GM13977 (cell line): ENCODE measurements around the gene CAMK1G.

Experiments used
- DNase-seq: peaks from one replicate; pipeline ENCODE4 v3.0.0; 2012; ENCODE audit warnings: low spot score
- CTCF ChIP-seq: IDR thresholded peaks from 2 replicates; pipeline ENCODE4 v1.5.1; 2012; ENCODE audit warnings: mild to moderate bottlenecking, control low read depth; ENCODE audit not compliant: insufficient read depth; ENCODE audit errors: extremely low read depth, missing control alignments
- in situ Hi-C: fragments of 300-500 bp; cut with MboI; formaldehyde crosslinking; loops from one replicate; pipeline ENCODE4 v1.12.0; 2022; ENCODE audit warnings: low sequenced_read_pairs, low pct_unique_long_range_greater_than_20kb, mixed read lengths, inconsistent platforms; ENCODE audit not compliant: unreplicated experiment

Gene CAMK1G

GRCh38 chr1:209583408-209583807, at the start of gene CAMK1G:
CAMK1G (plus strand) TSS chr1:209583714; CDS start chr1:209594984, 11,270 bp downstream.
- no peak for TF ChIP-seq CTCF
- in situ Hi-C loops, result no loop called here
- DNase-seq, result no peak

- in situ Hi-C loops, result no loop called here
- DNase-seq, result no peak
- TF ChIP-seq CTCF, result no peak
Measured at GRCh38 chr1:209534496-209535250, 48.8 kb upstream of the CAMK1G start.

GRCh38 chr1:209536843-209537242, 46.7 kb upstream of the CAMK1G start:
- DNase-seq, result no peak
- in situ Hi-C loops, result no loop called here
- TF ChIP-seq CTCF, result no peak

- TF ChIP-seq CTCF, result no peak
- in situ Hi-C loops, result no loop called here
- DNase-seq, result no peak
Measured at GRCh38 chr1:209537336-209538114, 46.0 kb upstream of the CAMK1G start.

GRCh38 chr1:209539576-209539975, 43.9 kb upstream of the CAMK1G start:
- no peak for DNase-seq
- no peak for TF ChIP-seq CTCF
- in situ Hi-C loops, result no loop called here

GRCh38 chr1:209542585-209542984, 40.9 kb upstream of the CAMK1G start:
- no peak for DNase-seq
- TF ChIP-seq CTCF, result no peak
- in situ Hi-C loops, result no loop called here
